HL-60/S4 (cell line): Measurements from ENCODE around the gene MYBL2.
"Not testable (repeated sequence)": the region's sequence is repeated elsewhere in the genome, so short reads cannot be mapped to it uniquely, and the experiment has no call there.

Source experiments
- in situ Hi-C: fragments of 300-500 bp; cut with MboI; formaldehyde crosslinking; loops from 2 replicates; pipeline ENCODE4 v1.14.3; 2022; ENCODE audit warnings: low sequenced_read_pairs

The MYBL2 gene

GRCh38 chr20:43666376-43667328, at the start of gene MYBL2:
MYBL2 (plus strand) TSS chr20:43667114; CDS start chr20:43667284, 170 bp downstream.
- in situ Hi-C loops, result no loop called here

- in situ Hi-C loops, result no loop called here
Measured at GRCh38 chr20:43631598-43631997, 35.3 kb upstream of the MYBL2 start.

GRCh38 chr20:43636429-43636828, 30.5 kb upstream of the MYBL2 start:
- in situ Hi-C loops, result no loop called here

- in situ Hi-C loops, result no loop called here
Measured at GRCh38 chr20:43642548-43642947, 24.4 kb upstream of the MYBL2 start.

- in situ Hi-C loops, result no loop called here
Measured at GRCh38 chr20:43650997-43651525, 15.9 kb upstream of the MYBL2 start.

- in situ Hi-C loops, result not testable (repeated sequence)
Measured at GRCh38 chr20:43651650-43652184, 15.2 kb upstream of the MYBL2 start.

GRCh38 chr20:43653966-43654365, 12.9 kb upstream of the MYBL2 start:
- in situ Hi-C loops, result no loop called here

- in situ Hi-C loops, result not testable (repeated sequence)
Measured at GRCh38 chr20:43655176-43655575, 11.7 kb upstream of the MYBL2 start.

- in situ Hi-C loops, result no loop called here
Measured at GRCh38 chr20:43655937-43656336, 11.0 kb upstream of the MYBL2 start.

- in situ Hi-C loops, result no loop called here
Measured at GRCh38 chr20:43658069-43658722, 8.7 kb upstream of the MYBL2 start.

- in situ Hi-C loops, result no loop called here
Measured at GRCh38 chr20:43658723-43659419, 8.0 kb upstream of the MYBL2 start.

- in situ Hi-C loops, result no loop called here
Measured at GRCh38 chr20:43662943-43663655, 3.8 kb upstream of the MYBL2 start.

GRCh38 chr20:43665466-43666176, 1.3 kb upstream of the MYBL2 start:
- in situ Hi-C loops, result no loop called here

GRCh38 chr20:43667341-43668132, 623 bp downstream of the MYBL2 start:
- in situ Hi-C loops, result no loop called here

GRCh38 chr20:43669332-43669731, 2.4 kb downstream of the MYBL2 start:
- in situ Hi-C loops, result no loop called here

GRCh38 chr20:43670423-43670822, 3.5 kb downstream of the MYBL2 start:
- in situ Hi-C loops, result no loop called here

GRCh38 chr20:43676368-43676767, 9.5 kb downstream of the MYBL2 start:
- in situ Hi-C loops, result no loop called here

GRCh38 chr20:43680981-43681380, 14.1 kb downstream of the MYBL2 start:
- in situ Hi-C loops, result no loop called here

- in situ Hi-C loops, result no loop called here
Measured at GRCh38 chr20:43681468-43681942, 14.6 kb downstream of the MYBL2 start.
